ENCODE measurements around the gene ESR2. TPM values are rescaled to one million over a fixed set of nuclear protein-coding genes. Genes with fewer than 3 reads are reported as not detected.

Gene ESR2
- total and polyA plus RNA-seq, 8 donors = 0.21 to 3.0 (median 2.0) TPM

DNA sequence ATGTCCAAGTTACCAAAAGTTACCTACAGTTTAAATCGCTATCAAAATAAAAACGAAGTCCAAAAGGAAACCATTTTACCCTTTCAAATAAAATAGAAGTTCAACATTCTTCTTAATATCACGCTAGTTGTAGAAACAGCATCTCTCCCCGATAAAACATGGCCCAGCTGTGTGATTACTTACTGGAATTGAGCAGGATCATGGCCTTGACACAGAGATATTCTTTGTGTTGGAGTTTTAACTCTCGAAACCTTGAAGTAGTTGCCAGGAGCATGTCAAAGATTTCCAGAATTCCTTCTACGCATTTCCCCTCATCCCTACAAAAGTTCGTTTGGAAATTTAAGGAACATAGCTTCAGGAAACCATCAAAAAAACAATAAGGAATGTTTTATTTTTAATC, 44.8 kb downstream of the ESR2 start:
- no peak overlapping the region for H3K4me3 ChIP-seq
- no peaks in the 10 kb centered on the region for H3K9me3 ChIP-seq
- peak in 1 of 4 donors; percentile 29 for DNase-seq
- intact Hi-C loops (cut with DNase I) = no loop called here
- H3K27me3 ChIP-seq = no peaks in the 10 kb centered on the region
- no peak overlapping the region for H3K27ac ChIP-seq
- no peak for TF ChIP-seq CTCF (IDR thresholded peaks at IDR 0.05)
- ATAC-seq = no peak
- H3K36me3 ChIP-seq = no peaks in the 10 kb centered on the region
- no peaks in the 10 kb centered on the region for H3K4me1 ChIP-seq

- Histone ChIP-seq H3K9me3 (no peaks in the 10 kb centered on the region), H3K27ac (no peak overlapping the region), H3K27me3 (no peaks in the 10 kb centered on the region), H3K36me3 (no peaks in the 10 kb centered on the region), H3K4me1 (no peaks in the 10 kb centered on the region), H3K4me3 (no peak overlapping the region)
- TF ChIP-seq CTCF (IDR thresholded peaks at IDR 0.05) = no peak
- ATAC-seq (no peak), DNase-seq (no peak)
- intact Hi-C loops (cut with DNase I) = no loop called here
Measured at GRCh38 chr14:64248689-64249088, 45.5 kb downstream of the ESR2 start.

- Histone ChIP-seq H3K27me3 (no peaks in the 10 kb centered on the region), H3K4me3 (no peak overlapping the region), H3K4me1 (no peaks in the 10 kb centered on the region), H3K9me3 (no peaks in the 10 kb centered on the region), H3K27ac (no peak overlapping the region), H3K36me3 (no peaks in the 10 kb centered on the region)
- DNase-seq (peak in 1 of 4 donors; percentile 58), ATAC-seq (no peak)
- no peak for TF ChIP-seq CTCF (IDR thresholded peaks at IDR 0.05)
- intact Hi-C loops (cut with DNase I) = no loop called here
Measured at GRCh38 chr14:64247195-64247594, 47.0 kb downstream of the ESR2 start.

DNA sequence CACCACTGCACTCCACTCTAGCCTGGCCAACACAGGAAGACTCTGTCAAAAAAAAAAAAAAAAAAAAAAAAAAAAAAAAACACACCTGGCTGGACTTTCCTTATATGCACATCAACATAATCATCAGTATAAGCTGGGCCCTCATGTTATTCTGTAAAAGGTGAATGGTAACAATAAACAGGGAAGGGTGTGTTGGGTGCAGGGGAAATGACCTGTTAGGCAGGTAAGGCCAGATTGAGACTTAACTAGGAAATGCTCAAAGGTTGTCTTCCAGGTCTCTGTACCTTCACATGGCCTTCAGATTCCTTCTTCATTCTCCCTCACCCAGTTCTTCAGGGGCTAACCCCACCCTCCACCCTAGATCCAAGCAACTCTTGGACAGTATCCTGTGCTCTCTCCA, 47.5 kb downstream of the ESR2 start:
- Histone ChIP-seq H3K27me3 (no peaks in the 10 kb centered on the region), H3K27ac (no peak overlapping the region), H3K9me3 (no peaks in the 10 kb centered on the region), H3K36me3 (no peaks in the 10 kb centered on the region), H3K4me3 (no peak overlapping the region), H3K4me1 (no peaks in the 10 kb centered on the region)
- TF ChIP-seq CTCF (IDR thresholded peaks at IDR 0.05) = no peak
- ATAC-seq (no peak), DNase-seq (no peak)
- intact Hi-C loops (cut with DNase I) = no loop called here

- no peak for TF ChIP-seq CTCF (IDR thresholded peaks at IDR 0.05)
- Histone ChIP-seq H3K9me3 (no peaks in the 10 kb centered on the region), H3K27ac (no peak overlapping the region), H3K4me3 (no peak overlapping the region), H3K36me3 (no peaks in the 10 kb centered on the region), H3K27me3 (no peaks in the 10 kb centered on the region), H3K4me1 (no peaks in the 10 kb centered on the region)
- ATAC-seq = no peak
- DNase-seq = no peak
- intact Hi-C loops (cut with DNase I) = no loop called here
Measured at GRCh38 chr14:64245491-64245890, 48.7 kb downstream of the ESR2 start.

Data from left lung (tissue), 10 donors.